Brain microvascular endothelial cell (primary cell): ENCODE results near the gene PDLIM4.

ENCODE experiments used
- DNase-seq: peaks from one replicate; pipeline ENCODE4 v3.0.0-alpha.2; 2020
- H3K27ac ChIP-seq: fragments of 250-450 bp; sonication (Bioruptor Pico); 2 replicates; pipeline ENCODE4 v1.5.1; 2020; ENCODE audit warnings: mild to moderate bottlenecking, moderate library complexity
- H3K27me3 ChIP-seq: fragments of 250-450 bp; sonication (Bioruptor Pico); replicated peaks from 2 replicates; pipeline ENCODE4 v1.5.1; 2020; ENCODE audit warnings: mild to moderate bottlenecking
- H3K36me3 ChIP-seq: fragments of 250-450 bp; sonication (Bioruptor Pico); replicated peaks from 2 replicates; pipeline ENCODE4 v1.5.1; 2020; ENCODE audit warnings: mild to moderate bottlenecking
- H3K4me3 ChIP-seq: 2 replicates; pipeline ENCODE4 v1.5.1; 2011; ENCODE audit warnings: low read depth, mild to moderate bottlenecking, control low read depth, low read length, moderate library complexity
- CTCF ChIP-seq: IDR thresholded peaks from 2 replicates; pipeline ENCODE4 v1.5.1; 2011; ENCODE audit warnings: low read depth, mild to moderate bottlenecking, moderate library complexity, low read length, control low read depth, inconsistent platforms; ENCODE audit errors: missing control alignments
- in situ Hi-C: cut with HindIII; loops from 2 replicates; pipeline ENCODE4 v1.10.0; 2017; ENCODE audit warnings: low sequenced_read_pairs, low pct_ligation_motif_present

The PDLIM4 gene

GRCh38 chr5:132310141-132310834 lies 52.8 kb downstream of the PDLIM4 start:
- no peak for DNase-seq
- in situ Hi-C loops, result no loop called here
- Histone ChIP-seq H3K27ac (no peak overlapping the region), H3K27me3 (no peaks in the 10 kb centered on the region), H3K36me3 (no peaks in the 10 kb centered on the region), H3K4me3 (no peak overlapping the region)
- TF ChIP-seq CTCF, result no peak

GRCh38 chr5:132313366-132313765 lies 55.9 kb downstream of the PDLIM4 start:
- no peaks in the 10 kb centered on the region for H3K27me3 ChIP-seq
- TF ChIP-seq CTCF, result no peak
- in situ Hi-C loops, result no loop called here
- H3K36me3 ChIP-seq, result no peaks in the 10 kb centered on the region
- H3K27ac ChIP-seq, result no peak overlapping the region
- no peak for DNase-seq
- no peak overlapping the region for H3K4me3 ChIP-seq

GRCh38 chr5:132313961-132314432 lies 56.5 kb downstream of the PDLIM4 start:
- Histone ChIP-seq H3K36me3 (no peaks in the 10 kb centered on the region), H3K4me3 (no peak overlapping the region), H3K27me3 (no peaks in the 10 kb centered on the region), H3K27ac (no peak overlapping the region)
- in situ Hi-C loops, result no loop called here
- DNase-seq, result no peak
- no peak for TF ChIP-seq CTCF

GRCh38 chr5:132315529-132316067 lies 58.1 kb downstream of the PDLIM4 start:
- in situ Hi-C loops, result no loop called here
- no peaks in the 10 kb centered on the region for H3K36me3 ChIP-seq
- no peaks in the 10 kb centered on the region for H3K27me3 ChIP-seq
- TF ChIP-seq CTCF, result peak; percentile 25
- no peak overlapping the region for H3K27ac ChIP-seq
- no peak for DNase-seq
- H3K4me3 ChIP-seq, result no peak overlapping the region

GRCh38 chr5:132319975-132320374 lies 62.5 kb downstream of the PDLIM4 start:
- Histone ChIP-seq H3K4me3 (no peak overlapping the region), H3K27ac (no peak overlapping the region), H3K36me3 (no peaks in the 10 kb centered on the region), H3K27me3 (no peaks in the 10 kb centered on the region)
- no peak for DNase-seq
- in situ Hi-C loops, result no loop called here
- no peak for TF ChIP-seq CTCF
